Tibial nerve (tissue), 4 donors: ENCODE results near the gene SMU1.

ENCODE experiments used
- CTCF ChIP-seq, 5 experiments: fragments of 200-600 bp in 3 of 5; fragments of 450-650 bp in 2 of 5; sonication (generic) in 3 of 5; IDR thresholded peaks; one replicate each; pipeline ENCODE4 v1.5.1; 2016 to 2019; ENCODE audit warnings: antibody characterized with exemption in 5 of 5, mild to moderate bottlenecking in 3 of 5, moderate library complexity in 2 of 5
- EP300 ChIP-seq, 2 donors: sonication (generic); formaldehyde crosslinking; IDR thresholded peaks; one replicate each; pipeline ENCODE4 v1.6.1; 2017; ENCODE audit warnings: antibody characterized with exemption in 2 of 2, mild to moderate bottlenecking in 1 of 2
- POLR2A ChIP-seq, 2 donors: fragments of 450-650 bp; IDR thresholded peaks; one replicate each; pipeline ENCODE4 v1.6.1; 2017; ENCODE audit warnings: antibody characterized with exemption in 2 of 2, mild to moderate bottlenecking in 2 of 2, moderate library complexity in 2 of 2

DNA sequence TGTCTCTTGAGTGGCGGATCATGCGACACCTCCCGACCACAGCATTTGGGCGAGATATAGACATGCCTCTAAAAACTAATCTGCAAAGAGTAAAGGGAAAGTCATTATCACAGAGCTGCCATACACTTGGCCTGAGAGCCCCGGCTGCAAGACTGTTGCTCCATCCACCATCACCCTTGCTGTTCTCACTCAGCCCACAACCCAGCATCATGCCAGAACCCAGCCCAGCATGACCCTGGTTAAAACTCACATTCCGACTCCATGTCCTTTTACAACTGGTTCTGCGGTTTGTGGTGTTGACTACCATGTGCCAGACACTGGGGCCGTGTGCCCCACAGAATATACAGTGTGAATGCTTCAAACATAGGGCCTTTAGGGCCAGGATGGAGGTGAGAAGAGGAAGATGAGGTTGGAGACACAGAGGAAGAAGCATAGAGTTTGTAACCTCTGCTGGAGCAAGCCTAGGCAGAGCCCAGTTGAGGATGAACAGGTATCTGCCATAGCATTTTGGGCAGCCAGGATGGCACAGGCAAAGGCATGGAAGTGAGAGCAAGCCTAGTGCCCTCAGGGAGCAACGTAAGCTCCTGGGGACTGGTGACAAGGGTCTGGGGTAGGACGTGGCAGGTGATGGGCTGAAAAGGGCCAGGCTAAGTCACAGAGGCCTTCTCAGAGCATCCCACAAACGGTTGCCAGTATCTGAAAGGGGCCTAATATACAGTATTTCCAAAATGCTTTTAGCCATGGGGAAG is 37.5 kb upstream of the SMU1 start:
- no peak for TF ChIP-seq CTCF (IDR thresholded peaks at IDR 0.05)
- TF ChIP-seq POLR2A (IDR thresholded peaks at IDR 0.05), result no peak
- no peak for TF ChIP-seq EP300 (IDR thresholded peaks at IDR 0.05)
